K562 (cell line): Measurements from ENCODE around the gene HCRTR1. TPM values are rescaled to one million over a fixed set of nuclear protein-coding genes. Genes with fewer than 3 reads are reported as not detected.

ENCODE experiments used
- DDX20 ChIP-seq: fragments of 450-650 bp; IDR thresholded peaks from 2 replicates; pipeline ENCODE4 v1.6.1; 2016; ENCODE audit warnings: missing genetic modification characterization, low read depth, mild to moderate bottlenecking, missing compliant biosample characterization, moderate library complexity
- DIDO1 ChIP-seq: fragments of 450-650 bp; IDR thresholded peaks from 2 replicates; pipeline ENCODE4 v1.6.1; 2016; ENCODE audit warnings: low read depth, missing biosample characterization, missing genetic modification characterization
- POLR2AphosphoS5 ChIP-seq: IDR thresholded peaks from 2 replicates; pipeline ENCODE4 v1.6.1; 2011; ENCODE audit warnings: mild to moderate bottlenecking, low read depth, low read length, moderate library complexity; ENCODE audit not compliant: control insufficient read depth, insufficient read depth
- PRDM10 ChIP-seq: fragments of 450-650 bp; IDR thresholded peaks from 2 replicates; pipeline ENCODE4 v1.6.1; 2018; ENCODE audit not compliant: partially characterized antibody
- PURB ChIP-seq: sonication (generic); formaldehyde crosslinking; IDR thresholded peaks from 2 replicates; pipeline ENCODE4 v1.9.0; 2021; ENCODE audit warnings: low read depth, mild to moderate bottlenecking, missing genetic modification reagents
- TCFL5 ChIP-seq: fragments of 250-450 bp; sonication (Bioruptor Pico); conservative IDR thresholded peaks from 2 replicates; pipeline ENCODE4 v1.6.1; 2021; ENCODE audit warnings: mild to moderate bottlenecking, moderate library complexity, matching md5 sums
- ZMIZ1 ChIP-seq, 2 experiments: fragments of 150-350 bp in 1 of 2; IDR thresholded peaks; 2 replicates each; pipeline ENCODE4 v1.6.1; 2012 to 2016; ENCODE audit warnings: low read depth in 2 of 2, low read length in 2 of 2, mild to moderate bottlenecking in 1 of 2, moderate library complexity in 1 of 2
- ZNF124 ChIP-seq: sonication (generic); formaldehyde crosslinking; IDR thresholded peaks from 2 replicates; pipeline ENCODE4 v1.8.1; 2022; ENCODE audit warnings: missing genetic modification reagents
- ZNF146 ChIP-seq: IDR thresholded peaks from one replicate; pipeline ENCODE4 v1.6.1; 2018; ENCODE audit warnings: missing compliant biosample characterization; ENCODE audit not compliant: unreplicated experiment
- ZNF444 ChIP-seq: fragments of 250-450 bp; sonication (Bioruptor Pico); IDR thresholded peaks from 2 replicates; pipeline ENCODE4 v1.4.0; 2020; ENCODE audit warnings: mild to moderate bottlenecking, moderate library complexity
- polyA plus RNA-seq, 8 experiments: library from polyadenylated mRNA; depleted of rRNA in 4 of 8; stranded (reverse) in 5 of 8; unstranded in 3 of 8; fragments of >200 nt; fragmentation: Nextera tagmentation in 2 of 8; fragmentation: Illumina TruSeq in 1 of 8; extraction: Ambion mirVana in 2 of 8; extraction: Trizol in 1 of 8; gene quantifications; 2 replicates each; pipeline versions ENCODE4 v1.2.1 to v1.2.3, GENCODE V29; 2011 to 2014; ENCODE audit warnings: inconsistent platforms in 1 of 8, missing spikeins in 1 of 8
- total RNA-seq, 7 experiments: library from RNA; depleted of rRNA in 6 of 7; stranded (reverse); fragments of >200 nt in 6 of 7; fragmentation: Illumina TruSeq in 2 of 7; extraction: Trizol in 2 of 7; gene quantifications; 2 replicates each; pipeline versions ENCODE4 v1.2.1 to v1.2.3, GENCODE V29; 2011 to 2021; ENCODE audit warnings: low replicate concordance in 1 of 7

HCRTR1 gene
- total and polyA plus RNA-seq, 9 of the 15 experiments (the other 6 are each of a cell fraction or from before 2014, with no cell fraction given), result not detected

DNA sequence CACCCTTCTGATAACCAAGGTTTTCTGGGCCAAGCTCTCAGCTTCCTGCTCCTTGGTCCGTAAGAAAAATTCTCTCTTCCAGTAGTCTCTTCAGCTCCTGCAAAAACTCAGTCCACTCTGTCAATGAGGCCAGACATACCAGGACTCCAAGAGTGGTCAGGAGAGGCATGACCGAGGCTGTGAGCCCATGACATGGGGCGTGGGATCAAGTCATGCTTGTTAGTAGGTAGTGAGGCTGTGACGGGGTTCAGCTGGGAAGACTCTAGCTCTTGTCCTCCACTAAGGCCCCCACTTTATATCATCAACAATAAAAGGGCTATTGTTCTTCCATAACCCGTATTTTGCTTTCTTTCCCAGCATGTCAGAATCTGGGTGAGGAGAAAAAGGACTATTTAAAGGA, 10.1 kb upstream of the HCRTR1 start (continued):
- TF ChIP-seq ZMIZ1 (IDR thresholded peaks at IDR 0.05; ENCODE audit: low read depth in 2 of 2, low read length in 2 of 2), result no peak
- TF ChIP-seq ZNF146 (CRISPR knock-in tag), result no peak
- TF ChIP-seq PRDM10, result no peak
- no peak for TF ChIP-seq DDX20 (tag)
- no peak for TF ChIP-seq TCFL5 (CRISPR knock-in tag)
- no peak for TF ChIP-seq POLR2AphosphoS5
- TF ChIP-seq ZNF444 (CRISPR knock-in tag), result no peak
- TF ChIP-seq DIDO1, result no peak
- TF ChIP-seq PURB (CRISPR knock-in tag), result no peak
- no peak for TF ChIP-seq ZNF124
